Dermis microvascular lymphatic vessel endothelial cell (primary cell): ENCODE measurements around the gene DUSP2. TPM values are rescaled to one million over a fixed set of nuclear protein-coding genes. Genes with fewer than 3 reads are reported as not detected.

ENCODE experiments used
- DNase-seq, 2 donors: peaks; one replicate each; pipeline versions ENCODE4 v3.0.0 to v3.0.0-alpha.2; 2010; ENCODE audit warnings: low read depth in 2 of 2
- total RNA-seq: library from RNA; depleted of rRNA; stranded (reverse); fragments of >200 nt; gene quantifications from 2 replicates; pipeline ENCODE4 v1.2.1, GENCODE V29; 2014

The DUSP2 gene
- total RNA-seq, 1 donor from 2014 or later, result 0.26 TPM

- DNase-seq, result no peak
Measured at GRCh38 chr2:96131813-96132745, 13.2 kb downstream of the DUSP2 start.

- DNase-seq, result no peak
Measured at GRCh38 chr2:96131152-96131812, 14.0 kb downstream of the DUSP2 start.

- no peak for DNase-seq
Measured at GRCh38 chr2:96130483-96130882, 14.8 kb downstream of the DUSP2 start.

- no peak for DNase-seq
Measured at GRCh38 chr2:96129528-96130120, 15.6 kb downstream of the DUSP2 start.

- no peak for DNase-seq
Measured at GRCh38 chr2:96128456-96128855, 16.8 kb downstream of the DUSP2 start.

- no peak for DNase-seq
Measured at GRCh38 chr2:96124406-96125265, 20.6 kb downstream of the DUSP2 start.

GRCh38 chr2:96123936-96124335, 21.3 kb downstream of the DUSP2 start:
- DNase-seq, result no peak

- DNase-seq, result no peak
Measured at GRCh38 chr2:96123290-96123689, 21.9 kb downstream of the DUSP2 start.

GRCh38 chr2:96122391-96122790, 22.8 kb downstream of the DUSP2 start:
- DNase-seq, result no peak

GRCh38 chr2:96121414-96121813, 23.8 kb downstream of the DUSP2 start:
- DNase-seq, result no peak

- DNase-seq, result no peak
Measured at GRCh38 chr2:96120991-96121390, 24.2 kb downstream of the DUSP2 start.

GRCh38 chr2:96120091-96120720, 25.0 kb downstream of the DUSP2 start:
- no peak for DNase-seq

GRCh38 chr2:96119389-96119751, 25.9 kb downstream of the DUSP2 start:
- no peak for DNase-seq

GRCh38 chr2:96118698-96119388, 26.4 kb downstream of the DUSP2 start:
- no peak for DNase-seq

GRCh38 chr2:96117701-96118588, 27.3 kb downstream of the DUSP2 start:
- DNase-seq, result no peak

- peak in 1 of 2 donors; percentile 16 for DNase-seq
Measured at GRCh38 chr2:96116879-96117533, 28.2 kb downstream of the DUSP2 start.

- peak in 1 of 2 donors; percentile 34 for DNase-seq
Measured at GRCh38 chr2:96116424-96116878, 28.8 kb downstream of the DUSP2 start, which contains the start of gene ADRA2B. Gene ADRA2B, minus strand, starts transcription at chr2:96116571. Its CDS starts 422 bp downstream, at chr2:96116149.

- DNase-seq, result no peak
Measured at GRCh38 chr2:96115631-96116423, 29.4 kb downstream of the DUSP2 start.
